Lower leg skin (tissue), 4 donors: ENCODE measurements around the gene POC1A. TPM values are rescaled to one million over a fixed set of nuclear protein-coding genes. Genes with fewer than 3 reads are reported as not detected.

Source experiments
- DNase-seq, 2 donors: peaks; one replicate each; pipeline ENCODE4 v3.0.0-alpha.2; 2019; ENCODE audit warnings: low spot score in 2 of 2
- H3K4me3 ChIP-seq: fragments of 200-600 bp; sonication (generic); 2 replicates; pipeline ENCODE4 v1.5.1; 2017; ENCODE audit warnings: mild to moderate bottlenecking, low read depth; ENCODE audit not compliant: poor library complexity, severe bottlenecking
- CTCF ChIP-seq, 3 donors: fragments of 450-650 bp; IDR thresholded peaks; one replicate each; pipeline ENCODE4 v1.5.1; 2016; ENCODE audit warnings: antibody characterized with exemption in 3 of 3, mild to moderate bottlenecking in 3 of 3, moderate library complexity in 2 of 3
- POLR2A ChIP-seq, 2 donors: fragments of 450-650 bp; IDR thresholded peaks; one replicate each; pipeline ENCODE4 v1.6.1; 2016 to 2017; ENCODE audit warnings: antibody characterized with exemption in 2 of 2, mild to moderate bottlenecking in 1 of 2, moderate library complexity in 1 of 2
- WGBS, 2 donors: methylation state at CpG; one replicate each; pipeline ENCODE4 v1.1.5; 2018; 5-methylcytosine and 5-hydroxymethylcytosine counted together
- intact Hi-C: fragments of 100-400 bp; cut with DNase I; formaldehyde crosslinking; loops from one replicate; pipeline ENCODE4 v1.15.0; 2023; ENCODE audit warnings: low total_unique reads
- total RNA-seq, 4 donors: library from RNA; depleted of rRNA; stranded (reverse); fragments of >200 nt; gene quantifications; one replicate each; pipeline ENCODE4 v1.1.0, GENCODE V29; 2016

Gene POC1A
- total RNA-seq, 4 donors from 2014 or later: 1.6 to 4.9 (median 1.9) TPM

- 95 to 96% methylated on average over 9 of the region's 9 CpGs for WGBS, 2 donors
- no peak for TF ChIP-seq CTCF (IDR thresholded peaks at IDR 0.05)
- no peak for TF ChIP-seq POLR2A (IDR thresholded peaks at IDR 0.05)
- H3K4me3 ChIP-seq: no peak overlapping the region
- no peak for DNase-seq
- intact Hi-C loops: no loop called here
Measured at GRCh38 chr3:52084216-52084945, 69.8 kb downstream of the POC1A start.

GRCh38 chr3:52083556-52084087 lies 70.6 kb downstream of the POC1A start:
- no peak for DNase-seq
- H3K4me3 ChIP-seq: no peak overlapping the region
- intact Hi-C loops: no loop called here
- WGBS, 2 donors: 85 to 89% methylated on average over 4 to 5 of the region's 5 CpGs
- TF ChIP-seq CTCF (IDR thresholded peaks at IDR 0.05): no peak
- TF ChIP-seq POLR2A (IDR thresholded peaks at IDR 0.05): no peak

- TF ChIP-seq CTCF (IDR thresholded peaks at IDR 0.05) (no peak), POLR2A (IDR thresholded peaks at IDR 0.05) (no peak)
- WGBS, 2 donors: 91 to 93% methylated on average over 8 of the region's 8 CpGs
- no peak overlapping the region for H3K4me3 ChIP-seq
- DNase-seq: no peak
- intact Hi-C loops: no loop called here
Measured at GRCh38 chr3:52082951-52083350, 71.3 kb downstream of the POC1A start.

GRCh38 chr3:52080830-52081719 lies 73.1 kb downstream of the POC1A start:
- no peak for TF ChIP-seq CTCF (IDR thresholded peaks at IDR 0.05)
- TF ChIP-seq POLR2A (IDR thresholded peaks at IDR 0.05): no peak
- intact Hi-C loops: no loop called here
- DNase-seq: no peak
- no peak overlapping the region for H3K4me3 ChIP-seq
- WGBS, 2 donors: 91 to 93% methylated on average over 21 of the region's 21 CpGs

- intact Hi-C loops: no loop called here
- 94 to 96% methylated on average over 5 of the region's 5 CpGs for WGBS, 2 donors
Measured at GRCh38 chr3:52079958-52080357, 74.3 kb downstream of the POC1A start.

More at GRCh38 chr3:52079958-52080357, 74.3 kb downstream of the POC1A start:
- no peak for DNase-seq
- no peak overlapping the region for H3K4me3 ChIP-seq
- no peak for TF ChIP-seq POLR2A (IDR thresholded peaks at IDR 0.05)
- TF ChIP-seq CTCF (IDR thresholded peaks at IDR 0.05): no peak
